Peyer's patch (tissue), 4 donors: Measurements from ENCODE around the gene RNF224. TPM values are rescaled to one million over a fixed set of nuclear protein-coding genes. Genes with fewer than 3 reads are reported as not detected.

ENCODE experiments used
- DNase-seq, 3 donors: peaks; one replicate each; pipeline ENCODE4 v3.0.0-alpha.2; 2017 to 2019
- H3K27ac ChIP-seq, 4 donors: fragments of 200-600 bp; sonication (generic); one replicate each; pipeline ENCODE4 v1.5.1; 2016 to 2019
- H3K27me3 ChIP-seq, 2 donors: fragments of 200-600 bp; sonication (generic); one replicate each; pipeline ENCODE4 v1.5.1; 2019
- H3K36me3 ChIP-seq, 3 donors: fragments of 200-600 bp; sonication (generic); one replicate each; pipeline ENCODE4 v1.5.1; 2016 to 2019
- H3K4me1 ChIP-seq, 4 donors: fragments of 200-600 bp; sonication (generic); one replicate each; pipeline ENCODE4 v1.5.1; 2016 to 2019
- H3K4me3 ChIP-seq, 4 donors: fragments of 200-600 bp; sonication (generic); 1 replicate in 3 of 4; 2 replicates in 1 of 4; pipeline ENCODE4 v1.5.1; 2016 to 2019; ENCODE audit warnings: mild to moderate bottlenecking in 1 of 4
- H3K9me3 ChIP-seq, 4 donors: fragments of 200-600 bp; sonication (generic); one replicate each; pipeline ENCODE4 v1.5.1; 2016 to 2019; ENCODE audit warnings: mild to moderate bottlenecking in 1 of 4
- CTCF ChIP-seq, 6 experiments: fragments of 450-650 bp in 4 of 6; fragments of 200-600 bp in 2 of 6; sonication (generic) in 1 of 6; IDR thresholded peaks; one replicate each; pipeline ENCODE4 v1.5.1; 2017 to 2019; ENCODE audit warnings: antibody characterized with exemption in 6 of 6, mild to moderate bottlenecking in 3 of 6, moderate library complexity in 1 of 6
- POLR2A ChIP-seq, 2 donors: fragments of 450-650 bp; IDR thresholded peaks; one replicate each; pipeline ENCODE4 v1.5.1; 2017; ENCODE audit warnings: antibody characterized with exemption in 2 of 2, mild to moderate bottlenecking in 2 of 2, moderate library complexity in 2 of 2
- total RNA-seq, 4 donors: library from RNA; depleted of rRNA; stranded (reverse); fragments of >200 nt; gene quantifications; one replicate each; pipeline ENCODE4 v1.1.0, GENCODE V29; 2016

Gene RNF224
- total RNA-seq, 4 donors from 2014 or later = not detected

- Histone ChIP-seq H3K27me3 (no peaks in the 10 kb centered on the region), H3K9me3 (no peaks in the 10 kb centered on the region), H3K4me1 (peaks cover 0 to 68% (median 15%) of the 10 kb centered on the region in 4 donors), H3K36me3 (no peaks in the 10 kb centered on the region), H3K27ac (peak overlapping the region in 3 of 4 donors; percentile 85 to 98 (median 92)), H3K4me3 (peak overlapping the region; percentile 43 to 96 (median 83))
- TF ChIP-seq CTCF (IDR thresholded peaks at IDR 0.05) = no peak
- no peak for TF ChIP-seq POLR2A (IDR thresholded peaks at IDR 0.05)
- DNase-seq = peak in 1 of 3 donors; percentile 70
Measured at GRCh38 chr9:137198902-137199283, 28.4 kb upstream of the RNF224 start.

- H3K9me3 ChIP-seq = no peaks in the 10 kb centered on the region
- peak overlapping the region; percentile 43 to 96 (median 83) for H3K4me3 ChIP-seq
- TF ChIP-seq CTCF (IDR thresholded peaks at IDR 0.05) = no peak
- TF ChIP-seq POLR2A (IDR thresholded peaks at IDR 0.05) = no peak
- peak in 1 of 3 donors; percentile 60 for DNase-seq
- peak overlapping the region in 3 of 4 donors; percentile 85 to 98 (median 92) for H3K27ac ChIP-seq
- H3K36me3 ChIP-seq = no peaks in the 10 kb centered on the region
- peaks cover 0 to 68% (median 18%) of the 10 kb centered on the region in 4 donors for H3K4me1 ChIP-seq
- H3K27me3 ChIP-seq = no peaks in the 10 kb centered on the region
Measured at GRCh38 chr9:137199411-137200121, 27.7 kb upstream of the RNF224 start.

GRCh38 chr9:137200311-137201204 is 26.7 kb upstream of the RNF224 start, which contains the start of gene TPRN:
TPRN (minus strand) TSS chr9:137200741; CDS start chr9:137200711, 30 bp downstream.
- H3K27ac ChIP-seq = peak within 1 kb of the TSS; percentile 83 to 98 (median 88)
- peaks cover 0 to 64% (median 23%) of the 10 kb centered on the region in 4 donors for H3K4me1 ChIP-seq

GRCh38 chr9:137201205-137201868 is 26.0 kb upstream of the RNF224 start:
- Histone ChIP-seq H3K4me1 (peaks cover 4 to 69% (median 29%) of the 10 kb centered on the region in 4 donors), H3K4me3 (peak overlapping the region; percentile 41 to 96 (median 83)), H3K27me3 (no peaks in the 10 kb centered on the region), H3K27ac (peak overlapping the region; percentile 61 to 98 (median 88)), H3K36me3 (no peaks in the 10 kb centered on the region), H3K9me3 (no peaks in the 10 kb centered on the region)
- TF ChIP-seq CTCF (IDR thresholded peaks at IDR 0.05) (no peak), POLR2A (IDR thresholded peaks at IDR 0.05) (peak in 1 of 2 donors; percentile 34)
- no peak for DNase-seq

More at GRCh38 chr9:137200311-137201204, 26.7 kb upstream of the RNF224 start, which contains the start of gene TPRN:
- H3K4me3 ChIP-seq = peak within 1 kb of the TSS; percentile 43 to 96 (median 83)
- TF ChIP-seq POLR2A (IDR thresholded peaks at IDR 0.05) (peak; percentile 83 to 96), CTCF (IDR thresholded peaks at IDR 0.05) (peak in 2 of 6 experiments; percentile 4 to 20)
- no peaks in the 10 kb centered on the region for H3K36me3 ChIP-seq
- no peaks in the 10 kb centered on the region for H3K27me3 ChIP-seq
- no peaks in the 10 kb centered on the region for H3K9me3 ChIP-seq
- DNase-seq = peak; percentile 99 to 100 (median 100)

GRCh38 chr9:137202966-137203365 is 24.3 kb upstream of the RNF224 start:
- H3K27me3 ChIP-seq = no peaks in the 10 kb centered on the region
- no peaks in the 10 kb centered on the region for H3K36me3 ChIP-seq
- no peak for DNase-seq
- H3K4me1 ChIP-seq = peaks cover 5 to 68% (median 33%) of the 10 kb centered on the region in 4 donors
- no peak overlapping the region for H3K4me3 ChIP-seq
- no peak for TF ChIP-seq POLR2A (IDR thresholded peaks at IDR 0.05)
- TF ChIP-seq CTCF (IDR thresholded peaks at IDR 0.05) = no peak
- H3K27ac ChIP-seq = no peak overlapping the region
- H3K9me3 ChIP-seq = no peaks in the 10 kb centered on the region
